Fibroblast of peridontal ligament (primary cell): ENCODE measurements around the gene PRKRIP1.
"Not testable (repeated sequence)": the region's sequence is repeated elsewhere in the genome, so short reads cannot be mapped to it uniquely, and the experiment has no call there.

Experiments
- DNase-seq: peaks from one replicate; pipeline ENCODE4 v3.0.0-alpha.2; 2010; ENCODE audit errors: extremely low read depth

PRKRIP1 gene

DNA sequence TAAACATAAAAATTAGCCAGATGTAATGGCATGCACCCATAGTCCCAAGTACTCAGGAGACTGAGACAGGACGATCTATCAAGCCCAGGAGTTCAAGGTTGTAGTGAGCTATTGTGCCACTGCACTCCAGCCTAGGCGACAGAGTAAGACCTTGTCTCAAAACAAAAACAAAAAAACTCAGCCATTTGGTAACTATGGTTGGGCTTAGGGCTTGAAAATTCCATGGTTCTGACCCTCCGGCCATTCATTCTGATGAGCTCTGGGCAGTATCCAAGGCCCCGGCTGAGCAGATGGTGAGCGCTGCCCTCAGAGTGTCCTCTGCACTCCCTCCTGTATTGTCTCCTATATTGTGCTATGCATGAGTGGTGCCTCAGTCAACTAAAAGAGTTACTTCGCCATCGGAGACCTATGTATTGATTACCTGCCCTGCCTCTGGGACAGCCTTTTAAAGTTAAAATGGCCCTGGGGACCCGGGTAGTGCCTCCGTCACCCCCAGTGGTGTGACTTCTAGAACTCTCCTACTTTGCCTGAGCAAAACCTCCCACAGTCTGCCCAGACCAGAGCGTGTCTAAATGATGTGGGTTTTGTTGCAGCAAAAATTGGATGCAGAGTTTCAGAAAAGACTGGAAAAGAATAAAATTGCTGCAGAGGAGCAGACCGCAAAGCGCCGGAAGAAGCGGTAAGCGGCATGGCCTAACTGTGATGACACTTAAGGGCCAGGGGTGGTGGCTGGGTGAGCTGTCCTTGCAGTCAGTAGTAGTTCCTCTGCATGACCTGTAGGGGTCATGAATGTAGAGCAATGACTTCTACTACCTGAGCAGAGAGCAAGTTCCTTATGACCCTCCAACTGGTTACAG is 8.1 kb downstream of the PRKRIP1 start:
- DNase-seq = peak; percentile 44

DNA sequence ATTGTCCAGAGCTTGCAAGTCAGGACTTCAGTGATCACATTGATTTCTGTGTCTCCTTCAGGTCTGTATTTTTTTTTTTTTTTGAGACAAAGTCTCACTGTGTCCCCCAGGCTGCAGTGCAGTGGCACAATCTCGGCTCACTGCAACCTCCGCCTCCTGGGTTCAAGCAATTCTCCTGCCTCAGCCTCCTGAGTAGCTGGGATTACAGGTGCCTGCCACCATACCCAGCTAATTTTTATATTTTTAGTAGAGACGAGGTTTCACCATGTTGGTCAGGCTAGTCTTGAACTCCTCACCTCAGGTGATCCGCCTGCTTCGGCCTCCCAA is 8.7 kb downstream of the PRKRIP1 start:
- DNase-seq = not testable (repeated sequence)

DNA sequence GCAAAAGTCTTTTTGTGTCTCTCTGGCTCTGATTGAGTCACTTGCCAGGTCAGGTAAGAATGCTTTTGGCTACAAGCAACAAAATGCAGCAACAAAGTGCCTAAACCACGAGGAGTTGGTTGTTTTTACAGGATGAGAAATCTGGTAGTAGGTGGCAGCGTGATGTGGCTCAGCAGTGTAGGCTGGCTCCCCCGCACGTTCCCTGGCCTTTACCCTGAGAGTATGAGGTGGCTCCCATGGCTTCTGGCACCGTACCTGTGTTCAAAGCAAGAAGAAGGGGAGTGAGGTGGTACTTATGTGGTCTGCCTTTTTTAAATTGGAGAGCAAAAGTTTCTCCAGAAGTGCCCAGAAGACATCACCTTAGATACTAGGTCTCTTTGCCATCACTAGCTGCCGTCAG is 11.7 kb downstream of the PRKRIP1 start:
- DNase-seq = no peak

GRCh38 chr7:102408530-102408929 is 12.4 kb downstream of the PRKRIP1 start:
- DNase-seq = not testable (repeated sequence)

DNA sequence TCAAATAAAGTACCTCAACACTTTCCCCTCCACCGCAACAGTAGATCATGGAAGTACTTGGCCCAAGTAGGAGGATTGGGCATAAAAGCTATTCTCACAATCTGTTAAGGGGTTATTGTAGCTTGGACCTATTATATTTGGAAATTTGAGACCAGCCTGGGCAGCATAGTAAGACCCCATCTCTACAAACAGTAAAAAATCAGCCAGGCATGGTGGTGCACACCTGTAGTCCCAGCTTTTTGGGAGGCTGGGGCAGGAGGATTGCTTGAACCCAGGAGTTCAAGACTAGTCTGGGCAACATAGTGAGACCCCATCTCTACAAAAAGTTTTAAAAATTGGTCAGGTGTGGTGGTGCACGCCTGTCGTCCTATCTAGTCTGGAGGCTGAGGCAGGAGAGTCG is 13.2 kb downstream of the PRKRIP1 start:
- DNase-seq = no peak

GRCh38 chr7:102410123-102410522 is 14.0 kb downstream of the PRKRIP1 start:
- DNase-seq = no peak

DNA sequence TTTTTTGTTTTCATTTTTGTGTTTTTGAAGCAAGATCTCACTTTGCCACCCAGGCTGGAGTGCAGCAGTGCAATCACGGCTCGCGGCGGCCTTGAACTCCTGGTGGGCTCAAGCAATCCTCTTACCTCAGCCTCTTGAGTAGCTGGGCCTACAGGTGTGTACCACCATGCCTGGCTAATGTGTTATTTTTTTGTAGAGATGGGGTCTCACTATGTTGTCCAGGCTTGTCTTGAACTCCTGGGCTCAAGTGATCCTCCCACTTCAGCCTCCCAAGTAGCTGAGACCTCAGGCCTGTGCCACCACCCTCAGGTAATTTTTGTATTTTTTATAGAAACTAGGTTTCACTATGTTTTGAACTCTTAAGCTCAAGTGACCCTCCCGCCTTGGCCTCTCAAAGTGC is 14.8 kb downstream of the PRKRIP1 start:
- DNase-seq = no peak

DNA sequence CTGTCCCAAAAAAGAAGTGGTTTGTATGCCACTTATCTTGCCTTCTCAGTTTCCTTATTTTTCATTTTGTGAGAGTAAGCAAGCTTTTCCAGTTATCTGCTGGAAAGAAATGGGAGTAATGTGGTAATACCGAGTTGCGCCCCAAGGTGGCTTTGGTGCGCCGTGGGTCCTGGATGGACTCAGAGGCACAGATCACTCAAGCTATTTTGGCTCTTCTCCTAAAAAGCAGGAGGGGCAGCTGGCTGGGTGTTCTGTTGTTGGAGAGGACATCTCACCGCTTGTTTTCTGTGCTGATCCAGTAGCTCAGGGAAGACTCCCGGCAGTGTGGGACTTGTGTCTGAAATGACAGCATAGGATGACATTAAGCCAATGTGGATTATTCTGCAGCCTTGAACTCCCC is 16.4 kb downstream of the PRKRIP1 start:
- DNase-seq = no peak

DNA sequence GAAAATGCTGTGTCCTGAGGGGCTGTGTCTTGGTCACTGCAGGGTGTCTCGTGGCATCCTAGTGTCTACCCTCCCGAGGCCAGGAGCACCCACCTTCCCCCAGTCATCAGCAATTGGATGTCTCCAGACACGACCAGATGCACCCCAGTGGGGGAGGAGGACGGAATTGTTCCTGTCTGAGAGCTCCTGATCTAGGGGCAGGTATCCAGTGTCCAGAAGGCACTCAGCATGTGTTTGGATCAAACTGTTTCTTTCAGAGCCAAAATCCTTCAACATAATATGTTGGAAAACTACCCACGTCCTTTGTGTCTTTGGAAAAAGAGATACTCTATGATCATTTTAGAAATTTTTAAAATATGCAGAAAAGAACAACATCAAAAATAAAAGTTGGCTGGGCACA is 16.9 kb downstream of the PRKRIP1 start:
- DNase-seq = no peak

GRCh38 chr7:102413611-102414010 is 17.4 kb downstream of the PRKRIP1 start:
- DNase-seq = no peak

DNA sequence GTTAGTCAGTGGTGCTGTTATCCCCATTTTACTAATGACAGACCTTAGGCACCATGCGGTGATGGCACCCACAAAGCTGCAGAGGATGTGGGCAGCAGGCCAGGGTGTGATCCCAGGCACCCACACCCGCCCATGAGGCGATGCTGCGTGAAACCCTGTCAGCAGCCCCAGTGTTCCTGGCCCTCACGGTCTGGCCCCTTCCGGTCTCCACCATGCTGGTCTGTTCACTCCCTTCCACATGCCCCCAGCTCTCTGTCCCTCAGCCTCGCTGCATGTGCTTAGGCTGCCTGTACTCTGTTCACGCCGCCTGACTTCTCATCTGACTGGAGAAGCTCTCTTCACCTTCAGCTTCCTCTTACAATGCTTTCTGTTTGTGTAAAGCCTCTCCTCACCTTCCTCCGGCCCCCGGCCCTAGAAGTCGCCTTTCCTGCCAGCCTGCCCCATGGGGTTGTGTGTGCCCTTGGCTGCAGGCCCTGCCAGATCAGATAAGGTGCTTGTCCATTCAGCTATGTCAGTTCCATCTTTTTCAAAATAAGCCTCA is 19.6 kb downstream of the PRKRIP1 start:
- no peak for DNase-seq

DNA sequence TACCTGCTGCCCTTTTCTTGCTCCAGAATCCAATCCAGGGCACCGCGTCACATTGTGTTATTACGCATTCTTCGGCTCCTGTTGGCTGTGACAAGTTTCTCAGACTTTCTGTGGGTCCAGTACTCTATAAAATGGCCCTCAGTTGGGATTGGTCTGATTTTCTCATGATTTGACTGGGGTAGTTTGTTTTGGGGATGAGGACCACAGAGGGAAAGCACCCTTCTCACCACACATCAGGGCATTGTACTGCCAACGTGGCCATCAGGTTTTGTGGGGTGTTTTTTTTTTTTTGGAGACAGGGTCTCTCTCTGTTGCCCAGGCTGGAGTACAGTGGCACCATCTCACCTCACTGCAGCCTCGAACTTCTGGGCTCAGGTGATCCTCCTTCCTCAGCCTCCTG is 20.2 kb downstream of the PRKRIP1 start:
- DNase-seq = no peak

- no peak for DNase-seq
These were observed 20.9 kb downstream of the PRKRIP1 start for GRCh38 chr7:102417105-102417504.

DNA sequence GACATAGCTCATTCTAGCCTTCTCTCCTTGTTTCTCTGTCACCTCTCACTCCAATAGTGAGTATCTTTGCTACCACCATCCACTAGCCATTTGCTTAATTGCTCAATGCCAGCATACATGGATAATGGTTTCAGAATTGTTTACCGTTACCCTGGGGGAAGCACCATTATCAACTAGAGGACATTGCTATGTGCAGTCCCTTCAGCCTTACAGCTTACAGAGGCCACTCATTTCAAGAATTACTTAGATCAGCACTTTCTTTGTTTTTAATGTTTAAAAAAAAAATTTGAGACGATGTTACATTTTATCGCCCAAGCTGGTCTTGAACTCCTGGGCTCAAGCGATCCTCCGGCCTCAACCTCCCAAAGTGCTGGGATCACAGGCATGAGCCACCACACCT is 22.4 kb downstream of the PRKRIP1 start:
- no peak for DNase-seq

DNA sequence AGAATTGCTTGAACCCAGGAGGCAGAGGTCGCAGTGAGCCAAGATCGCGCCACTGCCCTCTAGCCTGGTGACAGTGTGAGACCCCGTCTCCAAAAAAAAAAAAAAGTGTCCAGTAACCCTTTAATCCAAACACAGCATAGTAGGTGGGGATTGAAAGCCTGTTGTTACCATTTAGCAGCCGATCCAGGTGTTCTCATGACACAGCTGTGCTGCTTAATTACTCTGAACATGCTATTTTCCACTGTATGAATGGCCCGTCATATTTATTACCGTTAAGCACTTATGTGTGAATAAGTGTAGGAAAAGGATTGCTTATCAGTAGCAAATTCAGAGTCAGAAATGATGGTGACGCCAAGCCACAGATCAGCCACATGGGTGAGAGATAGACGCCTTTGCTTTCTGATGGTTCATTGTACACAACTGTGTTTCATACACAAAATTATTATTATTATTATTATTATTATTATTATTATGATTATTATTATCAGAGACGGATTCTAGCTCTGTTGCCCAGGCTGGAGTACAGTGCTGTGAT is 25.6 kb downstream of the PRKRIP1 start:
- no peak for DNase-seq

DNA sequence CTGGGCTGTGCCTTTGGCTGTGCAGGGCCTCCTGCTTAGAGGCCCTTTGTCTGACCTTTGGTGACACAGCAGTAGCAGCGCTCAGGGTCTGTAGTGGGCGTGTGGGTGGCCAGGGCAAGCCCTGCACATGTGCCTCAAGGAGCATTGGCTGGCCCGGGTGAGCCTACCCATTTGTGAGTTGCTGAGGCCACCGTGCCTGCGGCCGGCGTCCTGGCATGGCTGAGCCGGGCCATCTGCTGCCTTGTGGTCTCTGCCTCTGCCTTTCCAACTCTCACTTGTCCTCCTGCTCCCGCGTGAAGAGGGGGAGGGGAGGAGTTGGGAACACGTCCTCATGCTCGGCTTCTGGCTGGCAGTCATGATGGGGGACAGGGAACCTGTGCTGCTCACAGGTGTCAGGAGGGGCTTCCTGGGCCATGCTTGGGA is 28.0 kb downstream of the PRKRIP1 start:
- no peak for DNase-seq

- no peak for DNase-seq
These were observed 28.6 kb downstream of the PRKRIP1 start for GRCh38 chr7:102424787-102425218.

GRCh38 chr7:102425639-102426267 is 29.6 kb downstream of the PRKRIP1 start:
- DNase-seq = no peak

DNA sequence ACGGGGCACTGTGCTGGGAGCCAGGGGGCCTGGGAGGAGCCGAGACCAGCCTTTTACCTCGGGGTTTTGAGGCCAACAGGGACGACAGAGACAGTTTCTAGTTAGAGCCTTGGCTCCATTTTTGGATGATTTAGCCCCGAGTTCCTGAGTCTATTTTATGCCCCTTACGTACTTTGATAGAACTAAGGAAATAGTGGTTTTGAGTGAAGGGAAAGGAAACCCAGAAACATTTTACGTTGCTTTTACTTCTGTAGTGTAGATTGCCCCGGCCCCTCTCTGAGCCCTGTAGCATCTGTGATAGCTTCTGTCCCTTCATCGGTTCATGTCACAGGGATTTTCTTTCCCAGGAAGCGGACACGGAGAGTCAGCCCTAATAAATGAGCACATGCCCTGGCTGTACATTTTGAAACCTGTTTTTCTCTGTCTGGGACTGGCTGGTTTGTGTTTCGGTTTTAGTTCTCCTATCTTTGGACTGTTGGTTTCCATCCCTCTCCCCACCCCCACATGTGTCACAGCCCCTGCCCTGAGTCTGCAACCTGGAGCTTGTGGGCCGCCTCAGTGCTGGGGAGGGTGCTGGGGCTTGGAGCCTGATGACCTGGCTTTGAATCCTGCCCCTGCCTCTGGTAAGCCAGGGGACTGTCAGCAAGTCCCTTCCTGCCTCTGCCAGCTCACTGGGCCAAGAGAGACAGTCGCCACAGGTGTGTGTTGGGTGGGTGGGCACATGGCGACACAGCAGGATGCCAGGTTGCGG is 30.3 kb downstream of the PRKRIP1 start:
- DNase-seq = no peak

GRCh38 chr7:102427019-102427405 is 30.8 kb downstream of the PRKRIP1 start:
- DNase-seq = no peak

DNA sequence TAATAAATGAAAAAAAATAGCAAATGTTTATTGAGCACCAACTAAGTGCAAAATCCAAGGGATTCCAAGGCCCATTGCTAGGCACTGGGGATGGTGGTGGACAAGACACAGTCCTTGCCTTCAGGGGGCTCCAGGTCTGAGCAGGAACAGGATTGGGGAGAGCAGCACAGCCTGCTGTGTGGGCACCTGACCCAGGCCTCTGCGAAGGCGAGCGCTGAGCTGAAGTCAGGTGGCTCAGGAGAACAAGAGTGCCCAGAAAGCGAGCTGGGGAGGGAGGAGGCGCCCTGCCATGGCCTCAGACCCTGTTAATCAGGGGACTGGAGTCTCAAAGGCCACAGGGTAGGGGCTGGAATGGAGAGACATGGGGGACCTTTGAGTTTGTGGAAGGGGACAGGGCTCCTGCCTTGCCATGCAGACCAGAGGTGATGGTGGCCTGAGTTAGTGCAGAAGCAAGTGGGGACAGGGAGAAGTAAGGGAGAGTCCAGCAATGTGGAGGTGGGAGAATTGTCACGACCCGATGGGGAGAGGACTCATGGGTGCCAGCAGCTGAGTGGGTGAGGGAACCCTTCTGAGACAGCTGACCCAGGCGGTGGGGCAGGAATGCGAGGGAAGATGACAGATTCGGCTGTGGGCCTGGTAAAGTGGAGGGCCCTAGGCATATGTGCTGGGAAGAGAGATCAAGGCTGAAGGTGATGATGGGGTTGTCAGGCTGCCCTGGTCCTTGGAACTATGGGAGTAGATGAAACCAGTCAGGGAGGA is 33.2 kb downstream of the PRKRIP1 start:
- no peak for DNase-seq
